CD4-positive, CD25-positive, alpha-beta regulatory T cell (primary cell): ENCODE results near the gene STRC. TPM values are rescaled to one million over a fixed set of nuclear protein-coding genes. Genes with fewer than 3 reads are reported as not detected.

ENCODE experiments used
- ATAC-seq, 2 donors: fragments of 150-1000 bp; cut with Tn5 transposase; one replicate each; pipeline ENCODE4 v1.10.0; 2021; ENCODE audit warnings: low read depth in 2 of 2, moderate number of reproducible peaks in 2 of 2, moderate library complexity in 1 of 2
- DNase-seq, 3 donors: peaks; one replicate each; pipeline versions ENCODE4 v3.0.0 to v3.0.0-alpha.2; 2012 to 2022; ENCODE audit warnings: mixed read lengths in 1 of 3
- H3K27ac ChIP-seq: one replicate; pipeline ENCODE4 v1.7.0; 2013; ENCODE audit warnings: mild to moderate bottlenecking, low read length; ENCODE audit not compliant: insufficient read depth, poor library complexity, severe bottlenecking
- H3K27me3 ChIP-seq: one replicate; pipeline ENCODE4 v1.7.0; 2013; ENCODE audit warnings: low read length; ENCODE audit not compliant: control insufficient read depth, insufficient read depth
- H3K36me3 ChIP-seq: one replicate; pipeline ENCODE4 v1.7.0; 2013; ENCODE audit warnings: mild to moderate bottlenecking, low read length, moderate library complexity; ENCODE audit not compliant: control insufficient read depth, insufficient read depth
- H3K4me1 ChIP-seq: 2 replicates; pipeline ENCODE4 v1.7.0; 2013; ENCODE audit warnings: mild to moderate bottlenecking, low read length; ENCODE audit not compliant: insufficient read depth, control insufficient read depth, poor library complexity, severe bottlenecking
- H3K4me3 ChIP-seq: one replicate; pipeline ENCODE4 v1.7.0; 2013; ENCODE audit warnings: low read depth, mild to moderate bottlenecking, low read length, moderate library complexity
- H3K9me3 ChIP-seq, 2 experiments: 1 replicate in 1 of 2; 2 replicates in 1 of 2; pipeline ENCODE4 v1.7.0; 2013; ENCODE audit warnings: low read length in 2 of 2, mild to moderate bottlenecking in 1 of 2, moderate library complexity in 1 of 2; ENCODE audit not compliant: control insufficient read depth in 2 of 2
- H3K27ac Mint-ChIP-seq, 3 donors: one replicate each; pipeline ENCODE4 v1.8.0; 2020 to 2022; ENCODE audit warnings: mild to moderate bottlenecking in 3 of 3, mixed read lengths in 3 of 3, moderate library complexity in 2 of 3
- H3K27me3 Mint-ChIP-seq: one replicate; pipeline ENCODE4 v1.8.0; 2022; ENCODE audit warnings: mild to moderate bottlenecking, mixed read lengths
- H3K36me3 Mint-ChIP-seq: one replicate; pipeline ENCODE4 v1.8.0; 2020; ENCODE audit warnings: mixed read lengths
- H3K4me1 Mint-ChIP-seq, 4 donors: one replicate each; pipeline ENCODE4 v1.8.0; 2020 to 2022; ENCODE audit warnings: mixed read lengths in 4 of 4, mild to moderate bottlenecking in 1 of 4
- H3K4me3 Mint-ChIP-seq, 4 donors: one replicate each; pipeline ENCODE4 v1.8.0; 2020 to 2022; ENCODE audit warnings: mild to moderate bottlenecking in 4 of 4, mixed read lengths in 4 of 4, moderate library complexity in 3 of 4
- H3K9me3 Mint-ChIP-seq, 7 donors: one replicate each; pipeline ENCODE4 v1.8.0; 2020 to 2022; ENCODE audit warnings: mixed read lengths in 7 of 7, mild to moderate bottlenecking in 3 of 7, moderate library complexity in 2 of 7
- polyA plus RNA-seq, 4 donors: library from polyadenylated mRNA; unstranded; fragments of 300-500 nt; fragmentation: Illumina TruSeq; gene quantifications; one replicate each; pipeline ENCODE4 v1.2.3, GENCODE V29; 2021
- total RNA-seq: library from RNA; stranded (reverse); gene quantifications from one replicate; pipeline ENCODE4 v1.2.3, GENCODE V29; 2022

Gene STRC
- total and polyA plus RNA-seq, 5 donors from 2014 or later, result 1.5 TPM; not detected in 4

- ATAC-seq (no peak), DNase-seq (no peak)
- H3K4me1 ChIP-seq, result no peaks in the 10 kb centered on the region
- H3K9me3 ChIP-seq, result no peaks in the 10 kb centered on the region
- Mint-ChIP-seq H3K9me3 (peaks cover 0 to 2% (median 0%) of the 10 kb centered on the region in 7 donors), H3K4me1 (peaks cover 0 to 4% (median 0%) of the 10 kb centered on the region in 4 donors), H3K27me3 (no peaks in the 10 kb centered on the region), H3K27ac (no peak overlapping the region), H3K4me3 (no peak overlapping the region), H3K36me3 (peaks cover 24% of the 10 kb centered on the region)
- no peak overlapping the region for H3K4me3 ChIP-seq
- no peaks in the 10 kb centered on the region for H3K27me3 ChIP-seq
- no peaks in the 10 kb centered on the region for H3K36me3 ChIP-seq
- H3K27ac ChIP-seq, result no peak overlapping the region
Measured at GRCh38 chr15:43550527-43551363, 67.9 kb downstream of the STRC start.

Other genes with a start within 250 kb of the STRC start
- gene ZSCAN29, start 247.8 kb downstream of the STRC start, total RNA-seq, result 20.9 TPM
- 1 to 10 TPM; 5.0 to 7.7 (median 6.1) TPM for gene ZSCAN29, start 247.8 kb downstream of the STRC start, polyA plus RNA-seq
- gene TUBGCP4, start 247.7 kb downstream of the STRC start, total RNA-seq, result 12.1 TPM
- 10 to 100 TPM; 10.2 to 12.2 (median 11.1) TPM for gene TUBGCP4, start 247.7 kb downstream of the STRC start, polyA plus RNA-seq
- gene TP53BP1, start 125.6 kb downstream of the STRC start, total RNA-seq, result 42.1 TPM
- gene TP53BP1, start 125.6 kb downstream of the STRC start, polyA plus RNA-seq, result 1 to 10 TPM; 3.9 to 7.9 (median 6.0) TPM
- 1.7 TPM for gene MAP1A, start 101.2 kb downstream of the STRC start, total RNA-seq
- gene MAP1A, start 101.2 kb downstream of the STRC start, polyA plus RNA-seq, result under 1 TPM in 3 of 4 donors, not detected in 1; 0.01 to 0.16 (median 0.03) TPM
- 34.0 TPM for gene PPIP5K1, start 28.6 kb downstream of the STRC start, total RNA-seq
- gene PPIP5K1, start 28.6 kb downstream of the STRC start, polyA plus RNA-seq, result 1 to 10 TPM; 4.3 to 7.1 (median 5.7) TPM
- not detected for gene CKMT1B, start 24.8 kb downstream of the STRC start, total RNA-seq
- not detected for gene CKMT1B, start 24.8 kb downstream of the STRC start, polyA plus RNA-seq
- gene CATSPER2, start 30.0 kb upstream of the STRC start, total RNA-seq, result 6.3 TPM
- gene CATSPER2, start 30.0 kb upstream of the STRC start, polyA plus RNA-seq, result 1 to 10 TPM in 1 of 4 donors, under 1 TPM in 3; 0.17 to 1.5 (median 0.51) TPM
- gene CKMT1A, start 75.1 kb upstream of the STRC start, total RNA-seq, result not detected
- gene CKMT1A, start 75.1 kb upstream of the STRC start, polyA plus RNA-seq, result not detected
- gene PDIA3, start 127.6 kb upstream of the STRC start, total RNA-seq, result 156 TPM
- 100 to 1,000 TPM; 204 to 305 (median 256) TPM for gene PDIA3, start 127.6 kb upstream of the STRC start, polyA plus RNA-seq
- 0.99 TPM for gene ELL3, start 158.2 kb upstream of the STRC start, total RNA-seq
- 1 to 10 TPM in 2 of 4 donors, under 1 TPM in 1, not detected in 1; 0.23 to 2.2 (median 1.8) TPM for gene ELL3, start 158.2 kb upstream of the STRC start, polyA plus RNA-seq
- gene SERF2, start 173.5 kb upstream of the STRC start, total RNA-seq, result 400 TPM
- gene SERF2, start 173.5 kb upstream of the STRC start, polyA plus RNA-seq, result 1,000 to 10,000 TPM; 1,866 to 2,414 (median 2,080) TPM
- not detected for gene SERINC4, start 181.4 kb upstream of the STRC start, total RNA-seq
- gene SERINC4, start 181.4 kb upstream of the STRC start, polyA plus RNA-seq, result 1 to 10 TPM; 1.2 to 2.8 (median 2.3) TPM
- gene HYPK, start 181.8 kb upstream of the STRC start, total RNA-seq, result 19.7 TPM
- 10 to 100 TPM in 3 of 4 donors, 1 to 10 TPM in 1; 6.4 to 15.2 (median 11.8) TPM for gene HYPK, start 181.8 kb upstream of the STRC start, polyA plus RNA-seq
- gene MFAP1, start 205.9 kb upstream of the STRC start, total RNA-seq, result 17.1 TPM
- 10 to 100 TPM; 12.7 to 24.8 (median 16.5) TPM for gene MFAP1, start 205.9 kb upstream of the STRC start, polyA plus RNA-seq
- gene WDR76, start 208.2 kb upstream of the STRC start, total RNA-seq, result 13.9 TPM
- 10 to 100 TPM; 12.1 to 14.1 (median 12.4) TPM for gene WDR76, start 208.2 kb upstream of the STRC start, polyA plus RNA-seq